Tibial artery (tissue), 4 donors: ENCODE data around the gene RAB27B.

Source experiments
- DNase-seq, 2 donors: peaks; one replicate each; pipeline ENCODE4 v3.0.0-alpha.2; 2019
- H3K27ac ChIP-seq, 2 donors: fragments of 200-600 bp; sonication (generic) in 1 of 2; 1 replicate in 1 of 2; 2 replicates in 1 of 2; pipeline ENCODE4 v1.5.1; 2018 to 2019; ENCODE audit warnings: mild to moderate bottlenecking in 1 of 2
- H3K27me3 ChIP-seq, 2 donors: fragments of 200-600 bp; sonication (generic) in 1 of 2; one replicate each; pipeline versions ENCODE4 v1.5.1 to v1.6.0; 2016 to 2019
- H3K36me3 ChIP-seq, 3 donors: fragments of 200-600 bp; sonication (generic) in 2 of 3; one replicate each; pipeline ENCODE4 v1.5.1; 2016 to 2019; ENCODE audit warnings: mild to moderate bottlenecking in 2 of 3
- H3K4me1 ChIP-seq, 4 donors: fragments of 200-600 bp; sonication (generic) in 2 of 4; 1 replicate in 3 of 4; 2 replicates in 1 of 4; pipeline ENCODE4 v1.5.1; 2016 to 2019
- H3K4me3 ChIP-seq, 2 donors: fragments of 200-600 bp; sonication (generic) in 1 of 2; 1 replicate in 1 of 2; 2 replicates in 1 of 2; pipeline ENCODE4 v1.5.1; 2018 to 2019; ENCODE audit warnings: mild to moderate bottlenecking in 2 of 2
- H3K9me3 ChIP-seq, 3 donors: fragments of 200-600 bp; sonication (generic) in 1 of 3; one replicate each; pipeline ENCODE4 v1.5.1; 2016 to 2019
- CTCF ChIP-seq, 2 experiments: fragments of 200-600 bp in 1 of 2; fragments of 450-650 bp in 1 of 2; IDR thresholded peaks; one replicate each; pipeline ENCODE4 v1.5.1; 2017 to 2019; ENCODE audit warnings: antibody characterized with exemption in 2 of 2, mild to moderate bottlenecking in 1 of 2, moderate library complexity in 1 of 2
- intact Hi-C: fragments of 100-400 bp; cut with DNase I; formaldehyde crosslinking; loops from one replicate; pipeline ENCODE4 v1.15.0; 2023; ENCODE audit warnings: low total_unique reads

Gene RAB27B

GRCh38 chr18:54926593-54927325 lies 98.5 kb downstream of the RAB27B start:
- Histone ChIP-seq H3K4me1 (no peaks in the 10 kb centered on the region), H3K36me3 (no peaks in the 10 kb centered on the region), H3K27me3 (no peaks in the 10 kb centered on the region), H3K9me3 (no peaks in the 10 kb centered on the region), H3K4me3 (no peak overlapping the region), H3K27ac (no peak overlapping the region)
- no peak for TF ChIP-seq CTCF (IDR thresholded peaks at IDR 0.05)
- DNase-seq, result no peak
- intact Hi-C loops, result no loop called here

GRCh38 chr18:54928236-54928635 lies 100.0 kb downstream of the RAB27B start:
- Histone ChIP-seq H3K27ac (no peak overlapping the region), H3K36me3 (no peaks in the 10 kb centered on the region), H3K4me1 (no peaks in the 10 kb centered on the region), H3K4me3 (no peak overlapping the region), H3K9me3 (no peaks in the 10 kb centered on the region), H3K27me3 (no peaks in the 10 kb centered on the region)
- TF ChIP-seq CTCF (IDR thresholded peaks at IDR 0.05), result no peak
- intact Hi-C loops, result no loop called here
- DNase-seq, result no peak

GRCh38 chr18:54931152-54931551 lies 102.9 kb downstream of the RAB27B start:
- H3K27me3 ChIP-seq, result no peaks in the 10 kb centered on the region
- no peak overlapping the region for H3K27ac ChIP-seq
- TF ChIP-seq CTCF (IDR thresholded peaks at IDR 0.05), result no peak
- H3K4me1 ChIP-seq, result no peaks in the 10 kb centered on the region
- intact Hi-C loops, result no loop called here
- no peak overlapping the region for H3K4me3 ChIP-seq
- DNase-seq, result no peak
- H3K36me3 ChIP-seq, result no peaks in the 10 kb centered on the region
- H3K9me3 ChIP-seq, result no peaks in the 10 kb centered on the region

GRCh38 chr18:54932472-54932871 lies 104.2 kb downstream of the RAB27B start:
- H3K36me3 ChIP-seq, result no peaks in the 10 kb centered on the region
- no peaks in the 10 kb centered on the region for H3K4me1 ChIP-seq
- H3K27ac ChIP-seq, result no peak overlapping the region
- no peak for DNase-seq
- no peak for TF ChIP-seq CTCF (IDR thresholded peaks at IDR 0.05)
- intact Hi-C loops, result no loop called here
- no peaks in the 10 kb centered on the region for H3K27me3 ChIP-seq
- no peak overlapping the region for H3K4me3 ChIP-seq
- H3K9me3 ChIP-seq, result no peaks in the 10 kb centered on the region

- Histone ChIP-seq H3K27ac (no peak overlapping the region), H3K27me3 (no peaks in the 10 kb centered on the region), H3K9me3 (no peaks in the 10 kb centered on the region), H3K36me3 (no peaks in the 10 kb centered on the region), H3K4me1 (no peaks in the 10 kb centered on the region), H3K4me3 (no peak overlapping the region)
- TF ChIP-seq CTCF (IDR thresholded peaks at IDR 0.05), result no peak
- intact Hi-C loops, result no loop called here
- no peak for DNase-seq
These were observed 110.2 kb downstream of the RAB27B start for GRCh38 chr18:54938506-54938905.
